ENCODE results near the gene SWSAP1. TPM values are rescaled to one million over a fixed set of nuclear protein-coding genes. Genes with fewer than 3 reads are reported as not detected.
"Not testable (repeated sequence)": the region's sequence is repeated elsewhere in the genome, so short reads cannot be mapped to it uniquely, and the experiment has no call there.

The SWSAP1 gene, protein sequence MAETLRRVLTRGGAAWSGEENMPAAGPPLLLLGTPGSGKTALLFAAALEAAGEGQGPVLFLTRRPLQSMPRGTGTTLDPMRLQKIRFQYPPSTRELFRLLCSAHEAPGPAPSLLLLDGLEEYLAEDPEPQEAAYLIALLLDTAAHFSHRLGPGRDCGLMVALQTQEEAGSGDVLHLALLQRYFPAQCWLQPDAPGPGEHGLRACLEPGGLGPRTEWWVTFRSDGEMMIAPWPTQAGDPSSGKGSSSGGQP
- 4.9 TPM for total RNA-seq

DNA sequence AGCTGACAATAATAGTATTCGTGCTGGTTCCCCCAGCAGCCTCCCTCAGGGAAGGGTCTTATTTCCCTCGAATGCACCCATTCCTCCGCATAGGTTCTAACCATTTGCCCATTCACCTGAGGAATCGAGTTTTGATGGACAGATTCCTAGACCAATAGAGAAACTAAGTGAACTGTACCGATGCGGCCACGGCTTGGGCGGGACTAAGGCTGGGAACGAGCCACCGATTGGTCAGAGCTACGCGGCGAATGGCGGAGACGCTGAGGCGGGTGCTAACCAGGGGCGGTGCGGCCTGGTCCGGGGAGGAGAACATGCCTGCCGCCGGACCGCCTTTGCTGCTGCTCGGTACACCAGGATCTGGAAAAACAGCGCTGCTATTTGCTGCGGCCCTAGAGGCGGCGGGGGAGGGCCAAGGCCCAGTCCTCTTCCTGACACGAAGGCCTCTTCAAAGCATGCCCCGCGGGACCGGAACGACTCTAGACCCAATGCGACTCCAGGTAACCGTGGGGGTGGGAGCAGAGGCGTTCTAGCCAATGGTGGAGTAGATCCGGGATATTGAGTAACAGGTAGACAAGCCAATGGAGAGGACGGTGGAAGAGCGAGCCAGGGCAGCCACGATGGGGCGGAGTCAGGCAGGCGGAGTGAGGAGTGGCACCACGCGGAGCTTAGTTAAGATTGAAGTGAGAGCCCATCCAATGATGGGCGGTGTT is at the start of gene SWSAP1:
SWSAP1 (plus strand) TSS at position 234 of the 710 bp plus-strand sequence; CDS start at position 249, 15 bp downstream.
- peak; percentile 99 for DNase-seq (ENCODE audit: low spot score)

DNA sequence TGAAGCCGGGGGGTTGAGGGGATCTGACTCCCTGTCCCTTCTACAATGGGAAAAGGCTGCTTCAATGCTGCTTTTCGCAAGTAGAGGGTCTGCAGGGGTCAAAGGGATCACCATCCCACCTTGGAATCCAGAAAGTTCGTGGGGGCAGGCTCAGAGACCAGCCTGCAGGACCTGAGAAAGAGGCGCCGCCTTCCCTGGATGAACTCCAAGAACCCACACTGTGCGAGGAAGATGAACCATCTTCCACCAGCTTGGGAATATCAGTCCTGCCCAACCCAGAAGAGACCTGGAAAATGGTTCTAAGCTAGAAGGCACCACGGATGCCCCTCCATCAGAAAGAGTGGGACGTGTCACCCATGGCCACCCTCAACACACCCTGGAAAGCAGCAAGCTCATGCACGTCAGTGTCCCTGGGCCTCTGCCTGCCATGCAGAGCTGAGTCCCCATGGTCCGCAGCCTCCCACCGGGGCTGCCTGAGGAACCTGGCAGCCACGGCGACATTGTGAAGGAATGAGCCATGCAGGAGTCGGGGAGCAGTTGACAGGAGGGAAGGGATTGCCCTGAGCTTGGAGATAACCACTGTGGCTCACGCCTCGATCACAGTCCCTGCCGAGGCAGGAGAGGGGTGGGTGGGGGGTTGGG is 49.6 kb upstream of the SWSAP1 start:
- no peak for DNase-seq (ENCODE audit: low spot score)

DNA sequence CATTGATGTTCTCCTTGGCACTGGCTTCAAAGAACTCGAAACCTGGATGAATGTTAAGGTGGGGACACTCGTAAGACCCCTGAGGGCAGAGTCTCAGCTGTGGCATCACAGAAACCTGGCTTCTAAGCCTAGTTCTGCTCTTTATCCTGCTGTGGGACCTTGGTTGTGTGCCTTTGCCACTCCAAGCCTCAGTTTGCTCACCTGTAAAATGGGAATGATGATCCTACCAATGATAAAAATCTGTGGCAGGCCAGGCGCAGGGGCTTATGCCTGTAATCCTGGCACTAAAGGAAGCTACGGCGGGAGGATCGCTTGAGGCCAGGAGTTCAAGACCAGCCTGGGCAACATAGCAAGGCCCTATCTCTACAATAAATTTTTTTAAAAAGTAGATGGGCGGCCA is 48.9 kb upstream of the SWSAP1 start:
- DNase-seq (ENCODE audit: low spot score) = no peak

DNA sequence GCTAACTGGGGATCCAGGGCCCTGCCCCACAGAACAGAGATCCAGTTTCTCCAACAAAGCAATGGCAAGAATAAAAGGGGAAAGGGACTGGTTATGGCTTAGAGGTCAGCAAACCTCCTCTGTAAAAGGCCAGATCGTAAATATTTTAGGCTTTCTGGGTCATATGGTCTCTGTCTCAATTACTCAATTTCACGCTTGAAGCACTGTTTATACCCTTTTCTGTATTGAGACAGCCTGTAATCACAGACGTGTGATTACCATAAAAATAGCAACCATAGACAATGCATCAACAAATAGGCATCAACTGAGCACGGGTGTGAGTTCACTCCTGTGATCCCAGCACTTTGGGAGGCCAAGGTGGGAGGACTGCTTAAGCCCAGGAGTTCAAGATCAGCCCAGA is 44.3 kb upstream of the SWSAP1 start:
- no peak for DNase-seq (ENCODE audit: low spot score)

DNA sequence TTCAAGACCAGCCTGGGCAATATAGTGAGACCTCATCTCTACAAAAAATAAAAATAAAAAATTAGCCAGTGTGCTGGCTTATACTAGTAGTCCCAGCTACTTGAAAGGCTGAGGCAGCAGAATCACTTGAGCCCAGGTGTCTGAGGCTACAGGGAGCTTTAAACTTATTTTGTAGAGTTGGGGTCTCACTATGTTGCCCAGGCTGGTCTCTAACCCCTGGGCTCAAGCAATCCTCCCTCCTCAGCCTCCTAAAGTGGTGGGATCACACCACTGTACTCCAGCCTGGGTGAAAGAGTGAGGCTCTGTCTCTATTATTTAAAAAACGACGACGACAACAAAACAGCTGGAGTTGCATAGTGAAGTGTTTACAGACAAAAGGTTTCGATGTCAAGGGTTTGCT is 43.0 kb upstream of the SWSAP1 start:
- DNase-seq (ENCODE audit: low spot score) = no peak

DNA sequence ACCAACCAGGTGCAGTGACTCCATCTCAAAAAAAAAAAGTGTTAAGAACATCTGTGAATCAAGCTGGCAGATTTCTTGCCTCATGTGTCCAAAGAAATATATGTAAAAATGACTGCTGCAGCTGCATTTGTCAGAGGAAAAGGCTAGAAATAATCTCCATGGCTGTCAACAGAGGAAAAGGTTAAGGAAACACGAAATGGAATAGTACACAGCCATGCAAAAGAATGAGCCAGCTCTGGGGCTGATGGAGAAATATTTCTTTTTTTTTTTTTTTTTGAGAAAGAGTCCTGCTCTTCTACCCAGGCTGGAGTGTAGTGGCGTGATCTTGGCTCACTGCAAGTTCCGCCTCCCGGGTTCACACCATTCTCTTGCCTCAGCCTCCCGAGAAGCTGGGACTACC is 41.6 kb upstream of the SWSAP1 start:
- no peak for DNase-seq (ENCODE audit: low spot score)

DNA sequence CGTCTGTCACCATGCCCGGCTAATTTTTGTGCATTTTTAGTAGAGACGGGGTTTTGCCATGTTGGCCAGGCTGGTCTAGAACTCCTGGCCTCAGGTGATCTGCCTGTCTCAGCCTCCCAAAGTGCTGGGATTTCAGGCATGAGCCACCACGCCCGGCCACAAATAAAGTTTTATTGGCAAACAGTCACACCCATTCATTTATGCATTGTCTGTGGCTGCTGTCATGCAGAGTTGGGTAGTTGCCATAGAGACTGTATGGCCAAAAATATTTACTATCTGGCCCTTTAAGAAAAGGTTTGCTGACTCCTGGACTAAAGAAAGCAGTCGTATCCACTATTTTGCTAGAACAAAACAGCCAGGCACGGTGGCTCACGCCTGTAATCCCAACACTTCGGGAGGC is 40.6 kb upstream of the SWSAP1 start:
- DNase-seq (ENCODE audit: low spot score) = not testable (repeated sequence)

DNA sequence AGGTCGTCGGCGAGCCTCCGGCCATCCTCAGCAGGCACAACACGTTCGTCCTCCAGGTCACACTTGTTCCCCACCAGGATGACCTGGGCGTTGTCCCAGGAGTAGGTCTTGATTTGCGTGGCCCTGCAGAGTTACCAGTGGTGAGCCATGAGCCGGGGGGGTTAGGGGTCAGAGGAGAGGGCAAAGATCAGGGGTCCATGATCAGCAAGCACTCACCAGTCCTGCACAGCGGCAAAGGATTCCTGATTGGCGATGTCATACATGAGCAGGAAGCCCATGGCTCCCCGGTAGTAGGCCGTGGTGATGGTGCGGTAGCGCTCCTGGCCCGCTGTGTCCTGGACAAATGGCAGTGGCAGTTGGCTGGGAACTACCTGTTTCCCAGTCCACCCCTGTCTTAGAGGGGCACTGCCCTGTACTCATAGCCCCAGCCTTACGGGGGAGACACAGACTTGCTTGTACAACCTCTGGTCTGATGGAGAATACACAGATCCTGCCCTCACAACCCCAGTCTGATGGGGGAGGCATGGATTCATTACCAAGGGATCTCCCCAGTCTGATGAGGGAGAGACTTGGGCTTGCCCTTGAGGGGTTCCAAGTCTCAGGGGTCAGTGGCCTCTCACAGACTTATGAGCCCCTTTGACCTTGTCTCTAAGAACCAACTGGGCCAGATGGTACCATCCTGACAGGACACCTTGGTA is 38.9 kb upstream of the SWSAP1 start:
- no peak for DNase-seq (ENCODE audit: low spot score)

DNA sequence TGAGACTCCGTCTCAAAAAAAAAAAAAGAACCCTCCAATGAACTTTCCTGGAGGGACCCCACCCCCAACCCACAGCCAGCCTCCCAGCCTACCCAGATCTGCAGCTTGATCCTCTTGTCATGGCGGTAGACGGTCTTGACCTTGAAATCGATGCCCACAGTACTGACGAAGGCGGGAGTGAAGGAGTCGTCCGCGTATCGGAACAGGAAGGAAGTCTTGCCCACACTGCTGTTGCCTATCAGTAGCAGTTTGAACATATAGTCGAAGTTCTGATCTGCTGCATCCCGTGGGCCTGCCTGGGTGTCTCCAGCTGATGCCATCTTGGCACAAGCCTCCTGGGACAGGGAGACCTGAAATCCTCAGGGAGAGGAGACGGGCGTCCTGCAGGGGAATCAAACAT is 37.4 kb upstream of the SWSAP1 start:
- no peak for DNase-seq (ENCODE audit: low spot score)

DNA sequence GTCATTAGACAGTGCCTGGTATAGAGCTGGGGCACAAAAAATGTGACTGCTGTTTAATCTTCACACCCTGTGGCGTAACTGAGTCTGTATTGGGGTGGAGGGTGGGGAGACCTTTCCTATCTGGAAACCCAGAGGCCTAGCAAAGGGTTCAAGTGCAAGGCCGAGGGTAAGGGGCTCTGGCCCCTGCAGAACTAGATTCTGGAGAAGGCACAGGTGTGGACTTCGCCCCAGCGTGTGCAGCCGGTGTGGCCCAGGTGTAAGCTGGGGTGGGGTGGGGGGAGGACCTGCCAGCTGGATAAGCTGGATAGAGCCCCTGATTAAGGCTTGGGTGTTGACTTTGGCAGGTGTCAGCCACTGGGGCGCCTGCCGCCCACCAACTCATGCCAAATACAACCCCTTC is 36.3 kb upstream of the SWSAP1 start:
- DNase-seq (ENCODE audit: low spot score) = no peak

DNA sequence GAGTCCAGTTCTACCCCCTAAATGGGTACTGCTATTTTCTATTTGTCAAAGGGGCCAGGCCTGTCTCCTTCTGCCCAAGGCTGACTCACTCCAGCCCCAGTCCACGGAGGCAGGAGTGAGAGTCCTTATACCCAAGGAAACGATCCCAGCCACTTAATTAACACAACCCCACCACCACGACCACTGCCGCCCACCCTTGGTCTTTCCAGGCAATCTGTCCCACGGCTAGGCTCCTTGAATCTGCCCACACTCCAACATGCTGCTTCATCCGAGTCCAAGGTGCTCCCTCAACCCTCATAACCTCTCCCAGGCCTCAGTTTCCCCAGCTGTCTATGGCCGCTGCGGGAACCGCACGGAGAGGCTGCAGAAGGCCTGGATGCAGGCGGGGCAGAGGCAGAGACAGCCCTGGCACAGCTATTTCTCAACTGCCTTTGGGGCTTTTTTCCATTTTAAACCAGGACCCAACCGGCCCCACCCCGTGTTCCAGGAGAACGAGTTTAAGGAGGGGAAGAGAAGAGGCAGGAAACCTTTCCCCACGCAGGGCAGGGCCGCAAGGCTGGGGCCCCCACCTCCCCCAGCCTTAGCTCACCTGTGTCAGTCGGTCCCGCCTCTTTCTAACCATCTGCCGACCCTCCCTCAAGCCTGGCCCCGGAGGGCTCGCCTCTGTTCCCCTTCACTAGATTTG is 35.8 kb upstream of the SWSAP1 start:
- DNase-seq (ENCODE audit: low spot score) = no peak

DNA sequence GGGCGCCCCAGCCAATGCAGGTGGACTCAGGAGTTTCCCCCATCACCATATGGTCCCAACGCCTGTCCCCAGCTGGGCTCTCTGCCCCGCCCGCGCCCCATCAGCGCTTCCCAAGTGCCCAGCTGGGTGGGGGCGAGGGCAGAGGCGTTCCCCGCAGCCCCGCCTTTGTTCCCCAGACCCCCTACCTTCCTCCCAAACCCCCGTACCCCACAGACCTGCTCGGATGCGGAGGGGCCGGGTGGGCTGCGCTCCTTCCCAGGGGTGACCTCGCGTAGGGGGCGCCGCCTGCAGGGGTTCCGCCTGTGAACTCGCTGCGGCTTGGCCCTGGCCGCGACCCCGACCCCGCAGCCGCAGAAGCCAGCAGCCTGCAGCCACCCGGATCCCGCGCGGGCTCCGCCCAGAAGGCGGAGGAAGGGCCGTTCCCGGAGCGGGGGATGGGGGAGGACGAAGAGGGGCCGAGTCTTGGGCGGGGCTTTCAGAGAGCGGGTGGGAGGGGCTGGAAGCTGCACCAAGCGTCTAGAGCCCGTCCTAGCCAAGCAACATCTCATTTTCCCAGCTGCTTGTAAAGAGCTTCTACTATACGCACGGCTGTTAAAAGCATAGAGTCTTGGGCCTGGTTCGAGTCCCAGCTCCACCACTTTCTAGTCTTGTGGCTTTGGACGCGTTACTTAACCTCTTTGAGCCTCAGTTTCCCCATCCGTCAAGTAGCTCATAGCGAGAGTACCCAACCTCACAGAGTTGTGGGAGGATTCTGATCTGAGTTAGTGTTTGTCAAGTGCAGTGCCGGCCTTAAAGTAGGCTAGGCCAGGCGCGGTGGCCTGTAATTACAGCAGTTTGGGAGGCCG is 35.0 kb upstream of the SWSAP1 start, which contains the start of gene RAB3D:
RAB3D (minus strand) TSS at position 404 of the 845 bp plus-strand sequence. CDS start 2,258 bp downstream, outside the sequence.
- peak; percentile 92 for DNase-seq (ENCODE audit: low spot score)

DNA sequence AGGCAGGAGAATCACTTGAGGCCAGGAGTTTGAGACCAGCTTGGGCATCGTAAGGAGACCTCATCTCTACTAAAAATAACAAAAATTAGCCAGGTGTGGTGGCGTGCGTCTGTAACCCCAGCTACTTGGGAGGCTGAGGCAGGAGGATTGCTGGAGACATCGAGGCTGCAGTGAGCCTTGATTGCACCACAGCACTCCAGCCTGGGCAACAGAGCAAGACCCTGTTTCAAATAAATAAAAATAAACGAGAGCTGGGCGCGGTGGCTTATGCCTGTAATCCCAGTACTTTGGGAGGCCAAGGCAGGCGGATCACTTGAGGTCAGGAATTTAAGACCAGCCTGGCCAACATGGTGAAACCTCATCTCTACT is 34.4 kb upstream of the SWSAP1 start:
- not testable (repeated sequence) for DNase-seq (ENCODE audit: low spot score)

DNA sequence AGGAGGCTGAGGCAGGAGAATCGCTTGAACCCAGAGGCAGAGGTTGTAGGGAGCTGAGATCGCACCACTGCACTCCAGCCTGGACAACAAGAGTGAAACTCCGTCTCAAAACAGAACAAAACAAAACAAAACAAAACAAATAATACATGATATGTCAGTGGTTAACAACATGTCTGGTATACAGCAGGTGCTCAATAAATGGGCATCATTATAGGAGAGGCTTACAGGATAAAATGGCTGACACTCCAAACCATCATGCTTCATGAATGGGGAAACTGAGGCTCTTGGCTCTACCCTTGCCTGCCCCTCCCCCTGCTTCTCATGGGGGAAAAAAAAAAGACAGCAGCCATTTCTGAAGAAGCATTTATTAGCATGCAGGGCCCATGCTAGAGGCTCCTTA is 32.0 kb upstream of the SWSAP1 start:
- DNase-seq (ENCODE audit: low spot score) = no peak

DNA sequence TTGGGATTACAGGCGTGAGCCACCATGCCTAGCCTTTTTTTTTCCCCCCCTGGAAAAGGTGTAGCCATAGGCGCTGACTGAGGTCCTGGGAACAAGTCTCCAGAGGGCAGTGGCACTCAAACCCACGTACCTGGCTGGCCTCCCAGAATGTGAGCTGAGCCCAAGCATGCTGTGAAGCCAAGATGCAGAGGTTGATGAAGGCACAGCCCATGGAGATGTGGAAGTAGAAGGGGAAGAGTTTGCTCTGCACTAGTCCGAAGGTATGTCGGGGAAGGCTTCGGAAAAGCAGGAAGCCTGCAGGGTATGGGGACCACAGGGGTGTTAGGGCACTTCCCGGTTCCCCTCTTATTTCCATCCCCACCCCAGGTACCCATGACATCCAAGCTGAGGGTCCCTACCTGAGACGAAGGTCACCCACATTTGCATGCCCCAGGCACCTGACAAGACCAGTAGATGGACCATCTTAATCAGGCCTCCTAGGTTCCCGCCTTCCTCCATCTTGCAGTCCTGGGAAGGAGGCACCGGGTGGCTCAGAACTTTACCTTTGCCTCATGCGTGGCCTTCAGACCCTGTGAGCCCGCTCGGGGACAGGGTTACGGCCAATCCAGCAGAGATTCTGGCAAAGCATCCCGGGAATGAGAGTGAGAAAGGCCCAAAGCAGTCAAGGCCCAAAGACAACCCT is 29.2 kb upstream of the SWSAP1 start:
- no peak for DNase-seq (ENCODE audit: low spot score)

DNA sequence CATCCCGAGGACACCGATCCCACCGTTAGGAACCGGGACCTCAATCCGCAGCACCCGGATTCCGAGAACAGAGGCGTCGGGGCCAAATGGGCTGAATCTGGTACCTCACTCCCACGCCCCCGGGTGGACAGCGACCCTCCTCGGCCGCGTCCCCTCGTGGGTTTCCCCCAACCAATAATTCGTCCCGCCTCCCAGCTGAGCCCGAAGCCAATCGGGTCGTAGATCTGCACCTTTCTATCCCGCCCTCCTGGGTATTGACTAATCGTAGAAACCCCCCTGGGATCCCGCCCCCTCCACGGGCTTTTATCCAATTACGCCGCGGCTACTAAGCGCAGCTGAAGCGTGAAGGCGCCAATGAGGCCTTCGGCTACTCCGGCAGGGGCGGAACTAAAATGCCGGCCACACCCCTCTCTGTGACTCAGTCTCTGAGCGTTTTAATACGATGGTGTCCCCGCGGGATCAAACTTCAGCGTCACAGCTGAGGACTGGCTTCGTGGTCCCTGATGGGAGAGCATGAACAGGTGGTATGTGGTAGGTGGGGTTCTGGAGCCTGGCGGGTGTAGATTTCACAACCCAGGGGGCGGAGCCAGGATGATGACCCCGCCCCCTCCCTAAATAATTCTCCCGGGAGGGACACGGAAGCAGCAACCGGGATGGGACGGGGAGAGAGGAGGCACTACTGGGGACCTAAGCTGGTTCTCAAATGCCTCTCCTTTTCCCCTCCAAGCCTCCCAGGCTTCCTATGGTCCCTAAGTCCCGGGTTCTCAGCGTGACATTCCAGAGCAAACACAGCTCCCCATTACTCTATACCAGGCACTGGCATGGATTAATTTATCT is 28.1 kb upstream of the SWSAP1 start, which contains the start of the genes CCDC159 and TMEM205:
CCDC159 (plus strand) TSS at position 416 of the 837 bp plus-strand sequence; CDS start at position 504, 88 bp downstream.
TMEM205 (minus strand) TSS at position 165 of the 837 bp plus-strand sequence. CDS start 649 bp downstream, outside the sequence.
- DNase-seq (ENCODE audit: low spot score) = peak; percentile 99

DNA sequence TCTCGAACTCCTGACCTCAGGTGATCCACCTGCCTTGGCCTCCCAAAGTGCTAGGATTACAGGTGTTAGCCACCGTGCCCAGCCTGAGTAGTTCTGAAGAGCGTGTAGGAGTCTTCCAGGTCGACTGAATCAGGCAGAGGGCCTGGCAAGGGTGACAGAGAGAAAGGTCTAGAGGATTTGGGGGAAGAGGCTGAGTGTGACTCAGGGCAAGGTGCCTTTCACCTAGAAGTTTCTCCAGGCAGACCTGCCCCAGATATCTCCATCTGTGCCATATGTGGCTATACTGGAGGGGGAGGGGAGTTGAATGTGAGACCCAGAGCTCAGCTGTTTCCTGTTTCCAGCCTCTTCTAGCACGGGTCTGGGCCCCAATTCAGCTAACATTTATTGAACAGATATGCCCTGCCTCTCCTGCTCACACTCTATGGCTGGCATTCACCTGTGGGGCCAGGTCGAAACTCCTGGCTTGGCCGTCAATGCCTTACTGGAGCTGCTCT is 26.9 kb upstream of the SWSAP1 start:
- DNase-seq (ENCODE audit: low spot score) = no peak

DNA sequence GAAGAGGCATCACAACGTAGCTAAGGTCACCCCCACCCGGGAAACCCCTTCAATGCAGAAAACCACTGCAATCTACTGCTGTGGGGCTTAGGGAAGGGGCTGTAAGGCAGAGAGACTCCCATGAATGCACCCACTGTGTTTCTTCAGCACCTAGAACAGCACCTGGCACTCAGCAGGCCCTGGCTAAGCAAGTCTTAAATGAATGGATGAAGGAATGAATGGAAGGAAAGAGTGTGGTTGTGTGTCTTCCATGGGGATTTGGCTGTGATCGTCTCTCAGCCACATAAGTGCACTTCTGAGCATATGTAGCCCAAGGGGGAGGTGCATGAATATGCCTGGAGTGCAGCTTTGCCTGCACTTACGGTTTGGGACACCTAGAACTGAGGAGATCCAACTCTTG is 25.3 kb upstream of the SWSAP1 start:
- DNase-seq (ENCODE audit: low spot score) = no peak

DNA sequence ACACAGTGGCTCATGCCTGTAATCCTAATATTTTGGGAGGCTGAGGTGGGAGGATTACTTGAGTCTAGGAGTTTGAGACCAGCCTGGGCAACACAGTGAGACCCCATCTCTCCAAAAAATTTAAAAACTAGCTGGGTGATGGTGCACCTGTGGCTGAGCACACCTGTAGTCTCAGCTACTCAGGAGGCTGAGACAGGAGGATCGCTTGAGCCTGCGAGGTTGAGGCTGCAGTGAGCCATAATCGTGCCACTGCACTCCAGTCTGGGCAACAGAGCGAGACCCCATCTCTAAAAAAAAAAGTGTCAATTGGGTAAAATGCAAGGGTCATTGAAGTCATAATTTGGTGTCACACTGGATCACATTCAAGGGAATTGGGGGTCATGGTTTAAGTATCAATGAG is 20.4 kb upstream of the SWSAP1 start:
- DNase-seq (ENCODE audit: low spot score) = not testable (repeated sequence)

Data from mucosa of gallbladder (tissue), 1 donor.